Liver (tissue), 3 donors: ENCODE data around the gene FAM89A.

Experiments
- TAF1 ChIP-seq: conservative IDR thresholded peaks from 2 replicates; pipeline ENCODE4 v1.6.1; 2016; ENCODE audit warnings: antibody characterized with exemption, mild to moderate bottlenecking
- YY1 ChIP-seq: IDR thresholded peaks from 2 replicates; pipeline ENCODE4 v1.6.1; 2016; ENCODE audit warnings: antibody characterized with exemption, mild to moderate bottlenecking
- TF ChIP-seq, protein P1 (sequence below): IDR thresholded peaks from 2 replicates; pipeline ENCODE4 v1.6.1; 2016; ENCODE audit warnings: antibody characterized with exemption
- TF ChIP-seq, protein P2 (sequence below): fragments of 150-350 bp; IDR thresholded peaks from 2 replicates; pipeline ENCODE4 v1.5.1; 2017; ENCODE audit warnings: improper control_type of control experiment, low read depth, low read length; ENCODE audit not compliant: missing input control
- donor health status: healthy.
- donor health status: healthy.

DNA sequence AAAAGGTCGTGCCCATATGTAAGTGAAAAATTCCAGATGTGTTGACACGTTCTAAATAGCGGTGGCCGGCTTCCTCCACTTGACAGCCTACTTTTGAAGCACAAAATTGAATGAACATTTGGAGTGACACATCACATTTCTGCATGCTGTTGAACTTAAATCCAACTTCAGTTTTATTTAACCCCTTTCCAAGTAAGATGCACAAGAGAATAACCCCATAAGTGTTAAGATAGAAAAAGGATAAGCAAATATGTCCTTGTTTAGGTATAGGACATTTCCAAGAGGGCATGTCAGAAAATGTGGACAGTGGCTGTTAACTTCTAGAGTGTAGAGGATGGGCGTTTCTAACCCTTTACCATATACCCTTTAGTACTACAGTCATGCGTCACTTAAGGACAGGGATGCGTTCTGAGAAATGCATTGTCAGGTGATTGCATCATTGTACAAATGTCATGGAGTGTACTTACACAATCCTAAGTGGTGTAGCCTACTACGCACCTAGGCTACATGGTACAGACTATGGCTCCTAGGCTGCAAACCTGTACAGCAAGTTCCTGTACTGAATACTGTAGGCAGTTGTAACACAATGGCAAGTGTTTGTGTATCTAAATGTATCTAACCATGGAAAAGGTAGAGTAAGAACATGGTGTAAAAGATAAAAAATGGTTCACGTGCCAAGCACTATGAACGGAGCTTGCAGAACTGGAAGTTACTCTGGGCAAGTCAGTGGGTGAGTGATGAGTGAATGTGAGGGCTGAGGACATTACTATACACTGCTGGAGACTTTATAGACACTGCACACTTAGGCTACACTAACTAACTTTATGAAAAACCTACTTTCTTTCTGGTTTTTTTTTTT lies 9.3 kb upstream of the FAM89A start:
- TF ChIP-seq YY1: no peak
- TF ChIP-seq, protein P1, sequence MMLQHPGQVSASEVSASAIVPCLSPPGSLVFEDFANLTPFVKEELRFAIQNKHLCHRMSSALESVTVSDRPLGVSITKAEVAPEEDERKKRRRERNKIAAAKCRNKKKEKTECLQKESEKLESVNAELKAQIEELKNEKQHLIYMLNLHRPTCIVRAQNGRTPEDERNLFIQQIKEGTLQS: no peak
- TF ChIP-seq, protein P2, sequence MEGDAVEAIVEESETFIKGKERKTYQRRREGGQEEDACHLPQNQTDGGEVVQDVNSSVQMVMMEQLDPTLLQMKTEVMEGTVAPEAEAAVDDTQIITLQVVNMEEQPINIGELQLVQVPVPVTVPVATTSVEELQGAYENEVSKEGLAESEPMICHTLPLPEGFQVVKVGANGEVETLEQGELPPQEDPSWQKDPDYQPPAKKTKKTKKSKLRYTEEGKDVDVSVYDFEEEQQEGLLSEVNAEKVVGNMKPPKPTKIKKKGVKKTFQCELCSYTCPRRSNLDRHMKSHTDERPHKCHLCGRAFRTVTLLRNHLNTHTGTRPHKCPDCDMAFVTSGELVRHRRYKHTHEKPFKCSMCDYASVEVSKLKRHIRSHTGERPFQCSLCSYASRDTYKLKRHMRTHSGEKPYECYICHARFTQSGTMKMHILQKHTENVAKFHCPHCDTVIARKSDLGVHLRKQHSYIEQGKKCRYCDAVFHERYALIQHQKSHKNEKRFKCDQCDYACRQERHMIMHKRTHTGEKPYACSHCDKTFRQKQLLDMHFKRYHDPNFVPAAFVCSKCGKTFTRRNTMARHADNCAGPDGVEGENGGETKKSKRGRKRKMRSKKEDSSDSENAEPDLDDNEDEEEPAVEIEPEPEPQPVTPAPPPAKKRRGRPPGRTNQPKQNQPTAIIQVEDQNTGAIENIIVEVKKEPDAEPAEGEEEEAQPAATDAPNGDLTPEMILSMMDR: no peak
- TF ChIP-seq TAF1: no peak
